ENCODE results near the gene RUFY4.

The RUFY4 gene

DNA sequence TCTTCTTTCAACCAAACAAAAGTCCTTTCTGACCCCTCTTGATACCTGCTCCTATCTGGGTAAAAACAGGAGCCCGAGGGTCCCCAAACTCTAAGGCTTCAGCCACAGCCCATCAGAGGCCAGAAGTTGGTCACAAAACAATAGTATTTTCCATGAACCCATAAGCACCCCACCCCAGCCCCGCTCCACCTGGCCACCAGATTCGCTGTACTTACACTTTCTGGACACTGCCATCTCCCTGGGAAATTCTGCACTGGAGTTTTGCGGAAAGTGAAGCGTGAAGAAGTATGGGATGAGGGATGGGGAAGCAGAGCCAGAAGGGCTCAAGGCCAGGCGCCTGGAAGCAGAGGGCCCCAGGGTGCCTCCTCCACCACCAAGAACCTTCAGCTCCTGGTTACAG, 5.2 kb upstream of the RUFY4 start:
- DNase-seq (ENCODE audit: low spot score) = no peak

- DNase-seq (ENCODE audit: low spot score) = no peak
Measured at GRCh38 chr2:218065239-218066006, 3.6 kb upstream of the RUFY4 start.

DNA sequence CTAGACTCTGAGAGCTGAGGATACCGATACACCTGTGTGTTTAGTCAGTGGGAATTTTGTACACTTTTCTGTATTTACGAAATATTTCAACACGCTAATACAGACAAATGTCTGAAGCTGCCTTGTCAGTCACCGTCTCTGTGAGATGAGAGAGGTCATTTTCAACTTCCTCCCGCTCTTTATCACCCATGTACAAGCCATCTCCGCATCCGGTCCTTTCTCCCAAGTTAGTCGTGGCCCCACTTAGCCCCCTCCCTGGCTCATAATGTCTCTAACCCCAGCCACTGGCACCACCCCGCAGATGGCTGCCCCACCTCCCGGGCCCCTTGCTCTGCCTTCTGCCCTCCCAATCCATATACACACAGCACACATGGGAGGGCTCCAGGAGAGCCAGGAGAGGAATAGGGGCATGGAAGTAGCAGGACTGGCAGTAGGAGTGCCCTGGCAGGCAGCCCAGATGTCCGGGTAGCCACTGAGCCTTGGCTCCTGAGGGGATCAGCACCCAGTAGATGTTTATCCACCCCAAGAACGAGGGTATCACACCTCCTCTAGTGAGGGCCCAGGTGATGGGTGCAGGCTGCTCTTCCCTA, 2.0 kb upstream of the RUFY4 start:
- DNase-seq (ENCODE audit: low spot score) = no peak

DNA sequence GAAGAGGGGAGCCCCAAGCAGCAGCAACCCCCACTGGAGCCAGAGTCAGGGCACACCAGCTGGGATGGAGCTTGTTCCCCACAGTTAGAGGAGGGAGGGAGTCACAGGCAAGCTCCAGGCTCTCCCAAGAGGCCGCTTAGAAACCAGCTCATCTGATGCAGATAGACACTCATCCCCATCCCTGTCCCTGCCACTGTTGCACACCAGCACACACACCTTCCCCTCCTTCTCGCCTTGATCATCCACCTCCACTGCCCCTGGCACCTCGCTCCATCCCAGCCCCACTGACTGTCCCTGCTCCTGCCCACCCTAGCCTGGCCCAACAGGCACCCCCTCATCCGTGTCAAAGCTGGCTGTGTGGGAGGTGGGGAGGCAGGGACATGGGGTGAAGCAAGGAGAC, 1.5 kb upstream of the RUFY4 start:
- no peak for DNase-seq (ENCODE audit: low spot score)

- no peak for DNase-seq (ENCODE audit: low spot score)
Measured at GRCh38 chr2:218069606-218070300, 700 bp downstream of the RUFY4 start.

GRCh38 chr2:218070587-218070986, 1.5 kb downstream of the RUFY4 start:
- DNase-seq (ENCODE audit: low spot score) = no peak

DNA sequence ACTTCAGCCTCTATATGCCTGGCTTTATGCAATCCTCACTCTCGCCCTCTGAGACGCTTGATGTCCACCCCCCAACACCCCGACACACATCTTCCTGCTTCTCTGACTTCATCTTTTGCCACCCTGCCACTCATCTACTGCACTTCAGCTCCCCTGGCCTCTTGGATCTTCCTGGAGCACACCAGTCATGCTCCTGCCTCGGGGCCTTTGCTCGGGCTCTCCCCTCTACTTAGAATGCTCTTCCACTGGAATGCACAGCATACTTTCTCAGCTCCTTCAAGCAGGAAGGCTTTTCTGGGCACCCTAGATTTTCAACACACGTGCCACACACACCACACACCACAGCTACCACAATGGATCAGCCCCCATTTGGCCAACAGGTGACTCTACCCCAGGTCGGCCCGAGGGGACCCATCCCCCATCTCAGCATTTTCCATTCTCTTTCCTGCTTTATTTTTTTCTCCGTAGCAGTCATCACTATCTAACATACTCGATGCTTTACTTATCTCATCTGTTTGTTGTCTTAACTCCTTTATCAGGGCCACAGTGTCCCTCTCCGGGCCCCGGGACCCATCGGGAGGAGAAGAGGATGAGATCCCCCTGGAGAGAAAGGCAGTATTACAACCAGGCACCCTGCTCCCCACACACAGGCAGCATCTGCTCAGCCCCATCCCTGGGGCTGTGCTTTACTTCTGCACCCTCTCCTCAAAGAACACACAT, 2.3 kb downstream of the RUFY4 start:
- DNase-seq (ENCODE audit: low spot score) = no peak

- no peak for DNase-seq (ENCODE audit: low spot score)
Measured at GRCh38 chr2:218072002-218072401, 2.9 kb downstream of the RUFY4 start.

GRCh38 chr2:218072478-218073024, 3.5 kb downstream of the RUFY4 start:
- DNase-seq (ENCODE audit: low spot score) = no peak

DNA sequence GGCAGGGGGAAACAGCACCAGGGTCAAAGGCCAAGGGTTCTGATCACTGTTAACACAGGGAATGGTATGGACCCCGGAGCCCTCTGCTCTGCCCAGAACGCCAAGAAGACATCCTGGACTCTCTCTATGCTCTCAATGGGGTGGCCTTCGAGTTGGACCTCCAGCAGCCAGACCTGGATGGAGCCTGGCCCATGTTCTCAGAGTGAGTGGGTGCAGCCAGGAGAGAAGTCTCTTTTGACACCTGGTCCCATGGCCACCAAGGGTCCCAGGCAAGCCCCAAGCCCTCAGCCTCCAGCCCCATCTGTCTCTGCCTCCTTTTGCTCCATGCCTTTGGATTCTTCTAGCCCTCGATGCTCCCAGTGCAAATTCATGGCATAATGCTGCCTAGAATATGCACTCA, 4.1 kb downstream of the RUFY4 start:
- DNase-seq (ENCODE audit: low spot score) = no peak

DNA sequence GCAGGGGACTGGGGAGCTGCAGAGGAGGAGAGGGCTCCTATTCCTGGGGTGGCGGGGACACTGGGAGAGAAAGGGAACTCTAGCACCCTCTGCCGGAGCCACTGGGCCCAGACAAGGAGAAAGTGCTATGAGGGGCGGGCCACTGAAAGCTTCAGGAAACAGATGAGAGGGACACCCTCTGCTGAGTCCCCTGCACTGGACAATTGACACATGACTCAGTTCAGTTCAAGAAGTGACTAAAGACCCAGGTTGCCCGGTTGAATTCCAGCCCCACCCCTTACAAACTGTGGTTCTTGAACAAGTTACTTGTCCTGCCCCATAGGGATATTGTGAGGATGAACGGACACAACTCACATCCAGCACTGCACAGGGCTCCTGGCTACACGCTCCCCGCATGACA, 5.0 kb downstream of the RUFY4 start:
- DNase-seq (ENCODE audit: low spot score) = no peak

- no peak for DNase-seq (ENCODE audit: low spot score)
Measured at GRCh38 chr2:218075975-218076811, 7.1 kb downstream of the RUFY4 start.

GRCh38 chr2:218077464-218078216, 8.6 kb downstream of the RUFY4 start:
- DNase-seq (ENCODE audit: low spot score) = no peak

- DNase-seq (ENCODE audit: low spot score) = no peak
Measured at GRCh38 chr2:218079943-218080913, 11.2 kb downstream of the RUFY4 start.

GRCh38 chr2:218081063-218081462, 12.0 kb downstream of the RUFY4 start:
- DNase-seq (ENCODE audit: low spot score) = no peak

GRCh38 chr2:218081695-218082094, 12.6 kb downstream of the RUFY4 start:
- DNase-seq (ENCODE audit: low spot score) = no peak

GRCh38 chr2:218082586-218083351, 13.7 kb downstream of the RUFY4 start:
- DNase-seq (ENCODE audit: low spot score) = no peak

GRCh38 chr2:218083352-218083676, 14.3 kb downstream of the RUFY4 start:
- no peak for DNase-seq (ENCODE audit: low spot score)

DNA sequence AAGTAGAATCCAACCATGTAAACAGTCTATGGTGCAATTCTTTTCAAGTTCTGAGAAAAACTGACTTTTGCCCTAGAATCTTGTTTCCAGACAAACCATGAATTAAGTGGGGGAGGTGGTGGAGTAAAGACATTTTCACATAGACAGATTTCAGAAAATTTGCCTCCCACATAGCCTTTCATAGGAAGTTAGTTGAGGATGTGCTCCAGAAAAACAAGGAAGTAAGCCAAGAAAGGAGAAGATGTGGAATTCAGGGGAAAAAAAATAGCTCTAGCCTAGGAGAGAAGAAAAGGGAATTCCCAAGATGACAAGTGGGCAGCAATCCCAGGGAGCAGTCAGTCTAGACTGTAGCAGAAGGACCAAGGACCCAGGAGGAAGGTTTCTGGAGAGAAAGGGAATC, 17.4 kb downstream of the RUFY4 start:
- no peak for DNase-seq (ENCODE audit: low spot score)

Measured in D341Med (cell line).